22Rv1 (cell line): Measurements from ENCODE around the gene UPK1A.

Experiments used
- ZFX ChIP-seq: fragments of 450-650 bp; IDR thresholded peaks from 2 replicates; pipeline ENCODE4 v1.6.1; 2017; ENCODE audit warnings: antibody characterized with exemption, borderline replicate concordance
- TF ChIP-seq, protein P1 (sequence below): fragments of 450-650 bp; IDR thresholded peaks from 2 replicates; pipeline ENCODE4 v1.5.1; 2017; ENCODE audit warnings: mild to moderate bottlenecking

DNA sequence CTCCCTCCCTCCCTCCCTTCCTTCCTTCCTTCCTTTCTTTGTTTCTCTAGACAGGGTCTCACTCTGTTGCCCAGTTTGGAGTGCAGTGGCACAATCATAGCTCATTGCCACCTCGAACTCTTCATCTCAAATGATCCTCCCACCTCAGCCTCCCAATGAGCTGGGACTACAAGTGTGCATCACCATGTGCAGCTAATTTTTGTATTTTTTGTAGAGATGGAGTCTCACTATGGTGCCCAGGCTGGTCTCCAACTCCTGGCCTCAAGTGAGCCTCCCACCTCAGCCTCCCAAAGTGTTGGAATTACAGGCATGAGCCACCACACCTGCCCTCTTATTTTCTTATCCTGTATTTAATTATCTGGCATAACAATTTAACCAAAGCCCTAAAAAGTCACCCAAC is 4.4 kb downstream of the UPK1A start:
- TF ChIP-seq, protein P1, sequence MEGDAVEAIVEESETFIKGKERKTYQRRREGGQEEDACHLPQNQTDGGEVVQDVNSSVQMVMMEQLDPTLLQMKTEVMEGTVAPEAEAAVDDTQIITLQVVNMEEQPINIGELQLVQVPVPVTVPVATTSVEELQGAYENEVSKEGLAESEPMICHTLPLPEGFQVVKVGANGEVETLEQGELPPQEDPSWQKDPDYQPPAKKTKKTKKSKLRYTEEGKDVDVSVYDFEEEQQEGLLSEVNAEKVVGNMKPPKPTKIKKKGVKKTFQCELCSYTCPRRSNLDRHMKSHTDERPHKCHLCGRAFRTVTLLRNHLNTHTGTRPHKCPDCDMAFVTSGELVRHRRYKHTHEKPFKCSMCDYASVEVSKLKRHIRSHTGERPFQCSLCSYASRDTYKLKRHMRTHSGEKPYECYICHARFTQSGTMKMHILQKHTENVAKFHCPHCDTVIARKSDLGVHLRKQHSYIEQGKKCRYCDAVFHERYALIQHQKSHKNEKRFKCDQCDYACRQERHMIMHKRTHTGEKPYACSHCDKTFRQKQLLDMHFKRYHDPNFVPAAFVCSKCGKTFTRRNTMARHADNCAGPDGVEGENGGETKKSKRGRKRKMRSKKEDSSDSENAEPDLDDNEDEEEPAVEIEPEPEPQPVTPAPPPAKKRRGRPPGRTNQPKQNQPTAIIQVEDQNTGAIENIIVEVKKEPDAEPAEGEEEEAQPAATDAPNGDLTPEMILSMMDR, result no peak
- no peak for TF ChIP-seq ZFX
